ENCODE data around the gene ZNF2.
A peak's percentile ranks its signal among the peaks of the same experiment; 100 is the strongest.

ZNF2 gene

GRCh38 chr2:95149397-95149984, 16.1 kb upstream of the ZNF2 start:
- peaks cover 43% of the 10 kb centered on the region for H3K36me3 ChIP-seq (ENCODE audit: insufficient read depth, low read length)
- TF ChIP-seq, protein P1, sequence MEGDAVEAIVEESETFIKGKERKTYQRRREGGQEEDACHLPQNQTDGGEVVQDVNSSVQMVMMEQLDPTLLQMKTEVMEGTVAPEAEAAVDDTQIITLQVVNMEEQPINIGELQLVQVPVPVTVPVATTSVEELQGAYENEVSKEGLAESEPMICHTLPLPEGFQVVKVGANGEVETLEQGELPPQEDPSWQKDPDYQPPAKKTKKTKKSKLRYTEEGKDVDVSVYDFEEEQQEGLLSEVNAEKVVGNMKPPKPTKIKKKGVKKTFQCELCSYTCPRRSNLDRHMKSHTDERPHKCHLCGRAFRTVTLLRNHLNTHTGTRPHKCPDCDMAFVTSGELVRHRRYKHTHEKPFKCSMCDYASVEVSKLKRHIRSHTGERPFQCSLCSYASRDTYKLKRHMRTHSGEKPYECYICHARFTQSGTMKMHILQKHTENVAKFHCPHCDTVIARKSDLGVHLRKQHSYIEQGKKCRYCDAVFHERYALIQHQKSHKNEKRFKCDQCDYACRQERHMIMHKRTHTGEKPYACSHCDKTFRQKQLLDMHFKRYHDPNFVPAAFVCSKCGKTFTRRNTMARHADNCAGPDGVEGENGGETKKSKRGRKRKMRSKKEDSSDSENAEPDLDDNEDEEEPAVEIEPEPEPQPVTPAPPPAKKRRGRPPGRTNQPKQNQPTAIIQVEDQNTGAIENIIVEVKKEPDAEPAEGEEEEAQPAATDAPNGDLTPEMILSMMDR (IDR thresholded peaks at IDR 0.05; ENCODE audit: borderline replicate concordance, extremely low read depth, low read length, poor library complexity, severe bottlenecking): no peak
- TF ChIP-seq EZH2 (IDR thresholded peaks at IDR 0.05; ENCODE audit: borderline replicate concordance, low read depth, low read length, severe bottlenecking): no peak
- H3K9me3 ChIP-seq (ENCODE audit: insufficient read depth, low read length, severe bottlenecking): peaks cover 67% of the 10 kb centered on the region
- no peak for ATAC-seq (ENCODE audit: insufficient read depth, low read depth)
- H3K4me1 ChIP-seq (ENCODE audit: insufficient read depth, low read length): no peaks in the 10 kb centered on the region
- no peaks in the 10 kb centered on the region for H4K20me1 ChIP-seq (ENCODE audit: insufficient read depth, low read length)
- H3K9ac ChIP-seq (ENCODE audit: low read depth, low read length): no peak overlapping the region
- no peak overlapping the region for H2AFZ ChIP-seq (ENCODE audit: low read depth, low read length)
- no peaks in the 10 kb centered on the region for H3K79me2 ChIP-seq (ENCODE audit: insufficient read depth, low read length)
- no peaks in the 10 kb centered on the region for H3K27me3 ChIP-seq (ENCODE audit: insufficient read depth, low read length, poor library complexity)
- H3K4me2 ChIP-seq (ENCODE audit: insufficient read depth, low read length): no peak overlapping the region
- no peak overlapping the region for H3K4me3 ChIP-seq (ENCODE audit: low read depth in 1 of 2, low read length in 2 of 2)
- H3K27ac ChIP-seq (ENCODE audit: low read length): no peak overlapping the region
- DNase-seq: no peak

DNA sequence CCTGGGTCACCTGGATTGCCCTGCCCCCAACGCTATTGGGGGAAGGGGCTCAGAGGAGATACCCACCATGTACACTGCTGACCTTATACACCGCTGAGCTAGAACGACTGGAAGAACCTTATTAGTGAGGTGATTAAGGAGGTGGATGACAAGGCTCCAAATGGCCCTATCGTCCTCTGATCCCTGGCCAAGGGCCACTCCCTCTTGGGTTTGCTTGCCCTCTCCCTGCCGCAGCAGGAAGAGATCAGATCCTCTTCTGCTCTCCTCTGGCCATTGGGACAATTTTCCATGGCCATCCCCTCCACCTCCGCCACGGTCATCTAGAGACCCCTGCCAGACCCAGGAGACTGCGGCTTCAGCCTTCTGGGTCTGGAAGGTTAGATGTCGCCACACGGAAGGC, 7.2 kb upstream of the ZNF2 start:
- no peaks in the 10 kb centered on the region for H3K27me3 ChIP-seq (ENCODE audit: insufficient read depth, low read length, poor library complexity)
- H3K4me1 ChIP-seq (ENCODE audit: insufficient read depth, low read length): peaks cover 24% of the 10 kb centered on the region
- ATAC-seq (ENCODE audit: insufficient read depth, low read depth) (no peak), DNase-seq (no peak)
- peak overlapping the region; percentile 48; the same call in 1 of the 2 replicates for H3K27ac ChIP-seq (ENCODE audit: low read length)
- H3K9ac ChIP-seq (ENCODE audit: low read depth, low read length): peak overlapping the region; percentile 61
- no peaks in the 10 kb centered on the region for H4K20me1 ChIP-seq (ENCODE audit: insufficient read depth, low read length)
- H3K4me2 ChIP-seq (ENCODE audit: insufficient read depth, low read length): peak overlapping the region; percentile 69
- H3K79me2 ChIP-seq (ENCODE audit: insufficient read depth, low read length): no peaks in the 10 kb centered on the region
- TF ChIP-seq, protein P1 (IDR thresholded peaks at IDR 0.05; ENCODE audit: borderline replicate concordance, extremely low read depth, low read length, poor library complexity, severe bottlenecking): no peak
- no peak for TF ChIP-seq EZH2 (IDR thresholded peaks at IDR 0.05; ENCODE audit: borderline replicate concordance, low read depth, low read length, severe bottlenecking)
- H3K9me3 ChIP-seq (ENCODE audit: insufficient read depth, low read length, severe bottlenecking): peaks cover 2% of the 10 kb centered on the region
- H3K36me3 ChIP-seq (ENCODE audit: insufficient read depth, low read length): peaks cover 16% of the 10 kb centered on the region; the same call in 1 of the 2 replicates
- H3K4me3 ChIP-seq (ENCODE audit: low read depth in 1 of 2, low read length in 2 of 2): peak overlapping the region in 1 of 2 experiments; percentile 58; a peak in 2 of 4 replicates
- H2AFZ ChIP-seq (ENCODE audit: low read depth, low read length): no peak overlapping the region

GRCh38 chr2:95158891-95159619, 6.6 kb upstream of the ZNF2 start:
- Histone ChIP-seq H3K9me3 (ENCODE audit: insufficient read depth, low read length, severe bottlenecking) (no peaks in the 10 kb centered on the region), H3K4me3 (ENCODE audit: low read depth in 1 of 2, low read length in 2 of 2) (peak overlapping the region; percentile 16 to 58; a peak in 3 of 4 replicates), H4K20me1 (ENCODE audit: insufficient read depth, low read length) (no peaks in the 10 kb centered on the region), H3K27ac (ENCODE audit: low read length) (peak overlapping the region; percentile 48), H3K4me1 (ENCODE audit: insufficient read depth, low read length) (peaks cover 30% of the 10 kb centered on the region), H3K9ac (ENCODE audit: low read depth, low read length) (peak overlapping the region; percentile 61), H2AFZ (ENCODE audit: low read depth, low read length) (peak overlapping the region; percentile 74), H3K27me3 (ENCODE audit: insufficient read depth, low read length, poor library complexity) (no peaks in the 10 kb centered on the region), H3K36me3 (ENCODE audit: insufficient read depth, low read length) (peaks cover 15% of the 10 kb centered on the region; the same call in 1 of the 2 replicates), H3K79me2 (ENCODE audit: insufficient read depth, low read length) (peaks cover 4% of the 10 kb centered on the region; the same call in 1 of the 2 replicates), H3K4me2 (ENCODE audit: insufficient read depth, low read length) (peak overlapping the region; percentile 69)
- TF ChIP-seq, protein P1 (IDR thresholded peaks at IDR 0.05; ENCODE audit: borderline replicate concordance, extremely low read depth, low read length, poor library complexity, severe bottlenecking): no peak
- TF ChIP-seq EZH2 (IDR thresholded peaks at IDR 0.05; ENCODE audit: borderline replicate concordance, low read depth, low read length, severe bottlenecking): no peak
- peak; percentile 67 for ATAC-seq (ENCODE audit: insufficient read depth, low read depth)
- DNase-seq: no peak
